Neural cell (in vitro differentiated cells): ENCODE results near the gene ZNF521. TPM values are rescaled to one million over a fixed set of nuclear protein-coding genes. Genes with fewer than 3 reads are reported as not detected.

Experiments
- H2AFZ ChIP-seq: fragments of 200-600, 300-800 bp; sonication (generic), shearing (Covaris generic); 2 replicates; pipeline ENCODE4 v1.6.0; 2014; ENCODE audit warnings: low read depth, mild to moderate bottlenecking, antibody characterized with exemption, low read length, moderate library complexity
- H3F3A ChIP-seq: fragments of 200-600 bp; shearing (Covaris generic); 2 replicates; pipeline ENCODE4 v1.6.1; 2016; ENCODE audit warnings: mild to moderate bottlenecking, moderate library complexity, mixed read lengths, antibody characterized with exemption, low read length; ENCODE audit not compliant: insufficient read depth, poor library complexity, severe bottlenecking
- H3K27ac ChIP-seq: fragments of 200-600, 300-800 bp; sonication (generic), shearing (Covaris generic); 2 replicates; pipeline ENCODE4 v1.5.1; 2014; ENCODE audit warnings: mild to moderate bottlenecking, low read length, moderate library complexity
- H3K27me3 ChIP-seq: fragments of 300-800, 200-600 bp; sonication (generic), shearing (Covaris generic); 2 replicates; pipeline ENCODE4 v1.6.0; 2014; ENCODE audit warnings: mild to moderate bottlenecking, low read depth, low read length, moderate library complexity; ENCODE audit not compliant: insufficient read depth
- H3K36me3 ChIP-seq: fragments of 300-800, 200-600 bp; sonication (generic), shearing (Covaris generic); 2 replicates; pipeline ENCODE4 v1.5.1; 2014; ENCODE audit warnings: mild to moderate bottlenecking, antibody characterized with exemption, low read length, moderate library complexity; ENCODE audit not compliant: insufficient read depth
- H3K4me2 ChIP-seq: fragments of 300-800, 200-600 bp; sonication (generic), shearing (Covaris generic); 2 replicates; pipeline ENCODE4 v1.6.0; 2014; ENCODE audit warnings: mild to moderate bottlenecking, low read length
- H3K4me3 ChIP-seq: fragments of 300-800, 200-600 bp; sonication (generic), shearing (Covaris generic); 2 replicates; pipeline ENCODE4 v1.5.1; 2014; ENCODE audit warnings: mild to moderate bottlenecking, low read length, moderate library complexity
- H3K79me2 ChIP-seq: fragments of 200-600 bp; shearing (Covaris generic); replicated peaks from 2 replicates; pipeline ENCODE4 v1.6.0; 2014; ENCODE audit warnings: mild to moderate bottlenecking, low read length, moderate library complexity; ENCODE audit not compliant: insufficient read depth
- H3K9ac ChIP-seq: fragments of 300-800, 200-600 bp; sonication (generic), shearing (Covaris generic); 2 replicates; pipeline ENCODE4 v1.6.1; 2016; ENCODE audit warnings: mild to moderate bottlenecking, low read length, mixed read lengths
- H3K9me2 ChIP-seq: fragments of 200-600 bp; shearing (Covaris generic); 2 replicates; pipeline ENCODE4 v1.6.1; 2016; ENCODE audit warnings: mild to moderate bottlenecking, low read length, mixed read lengths; ENCODE audit not compliant: insufficient read depth
- H3K9me3 ChIP-seq: fragments of 200-600, 300-800 bp; sonication (generic), shearing (Covaris generic); 2 replicates; pipeline ENCODE4 v1.6.1; 2016; ENCODE audit warnings: mild to moderate bottlenecking, mixed run types, low read length, moderate library complexity, mixed read lengths
- H4K20me1 ChIP-seq: fragments of 200-600 bp; shearing (Covaris generic); 2 replicates; pipeline ENCODE4 v1.6.1; 2016; ENCODE audit warnings: mild to moderate bottlenecking, mixed run types; ENCODE audit not compliant: insufficient read depth
- CTCF ChIP-seq: fragments of 450-650 bp; IDR thresholded peaks from 2 replicates; pipeline ENCODE4 v1.5.1; 2014; ENCODE audit warnings: antibody characterized with exemption, mild to moderate bottlenecking, moderate library complexity; ENCODE audit not compliant: poor library complexity, severe bottlenecking
- EP300 ChIP-seq: fragments of 450-650 bp; conservative IDR thresholded peaks from 2 replicates; pipeline ENCODE4 v1.6.1; 2014; ENCODE audit warnings: antibody characterized with exemption, mild to moderate bottlenecking, moderate library complexity; ENCODE audit not compliant: poor library complexity, severe bottlenecking
- EZH2 ChIP-seq: fragments of 200-600, 300-800 bp; shearing (Covaris generic), sonication (generic); IDR thresholded peaks from 2 replicates; pipeline ENCODE4 v1.6.1; 2014; ENCODE audit warnings: antibody characterized with exemption, low read length, borderline replicate concordance, mild to moderate bottlenecking; ENCODE audit not compliant: insufficient read depth, poor library complexity, severe bottlenecking
- MXI1 ChIP-seq: fragments of 450-650 bp; conservative IDR thresholded peaks from 2 replicates; pipeline ENCODE4 v1.6.1; 2014; ENCODE audit warnings: antibody characterized with exemption, mild to moderate bottlenecking; ENCODE audit not compliant: poor library complexity, severe bottlenecking
- POLR2AphosphoS5 ChIP-seq: IDR thresholded peaks from 2 replicates; pipeline ENCODE4 v1.6.1; 2012
- RAD21 ChIP-seq: fragments of 450-650 bp; conservative IDR thresholded peaks from 2 replicates; pipeline ENCODE4 v1.6.1; 2014; ENCODE audit warnings: antibody characterized with exemption, mild to moderate bottlenecking, moderate library complexity
- REST ChIP-seq: IDR thresholded peaks from 2 replicates; pipeline ENCODE4 v1.6.1; 2012; ENCODE audit warnings: borderline replicate concordance
- SMC3 ChIP-seq: fragments of 450-650 bp; conservative IDR thresholded peaks from 2 replicates; pipeline ENCODE4 v1.6.1; 2014; ENCODE audit warnings: antibody characterized with exemption, mild to moderate bottlenecking, moderate library complexity; ENCODE audit not compliant: poor library complexity
- TAF1 ChIP-seq: IDR thresholded peaks from 2 replicates; pipeline ENCODE4 v1.6.1; 2012; ENCODE audit warnings: low read depth
- polyA plus RNA-seq: library from polyadenylated mRNA; depleted of rRNA; stranded (reverse); fragments of >200 nt; gene quantifications from 2 replicates; pipeline ENCODE4 v1.2.3, GENCODE V29; 2014

ZNF521 gene
- polyA plus RNA-seq, 1 donor from 2014 or later, result 101 TPM

GRCh38 chr18:25329783-25330182 lies 22.2 kb downstream of the ZNF521 start:
- Histone ChIP-seq H3K4me3 (no peak overlapping the region), H3K36me3 (no peaks in the 10 kb centered on the region), H3K9me3 (no peaks in the 10 kb centered on the region), H3K79me2 (peaks cover 93% of the 10 kb centered on the region), H3K27ac (no peak overlapping the region), H3K27me3 (no peaks in the 10 kb centered on the region), H3F3A (no peaks in the 10 kb centered on the region), H3K9ac (no peak overlapping the region), H3K4me2 (no peak overlapping the region), H2AFZ (no peak overlapping the region), H4K20me1 (no peaks in the 10 kb centered on the region), H3K9me2 (no peaks in the 10 kb centered on the region)
- no peak for TF ChIP-seq TAF1
- no peak for TF ChIP-seq EZH2

- no peak overlapping the region for H3K4me2 ChIP-seq
- no peaks in the 10 kb centered on the region for H3K9me3 ChIP-seq
- no peaks in the 10 kb centered on the region for H4K20me1 ChIP-seq
Measured at GRCh38 chr18:25327584-25327983, 24.4 kb downstream of the ZNF521 start.

GRCh38 chr18:25326361-25326952 lies 25.5 kb downstream of the ZNF521 start:
- Histone ChIP-seq H3F3A (no peaks in the 10 kb centered on the region), H3K79me2 (peaks cover 86% of the 10 kb centered on the region), H3K4me2 (no peak overlapping the region), H3K9ac (no peak overlapping the region), H3K27ac (no peak overlapping the region), H3K4me3 (no peak overlapping the region), H4K20me1 (no peaks in the 10 kb centered on the region), H3K27me3 (no peaks in the 10 kb centered on the region), H3K36me3 (peaks cover 3% of the 10 kb centered on the region), H3K9me2 (no peaks in the 10 kb centered on the region), H3K9me3 (no peaks in the 10 kb centered on the region), H2AFZ (no peak overlapping the region)
- no peak for TF ChIP-seq REST
- no peak for TF ChIP-seq EP300
- no peak for TF ChIP-seq TAF1
- TF ChIP-seq MXI1, result no peak
- no peak for TF ChIP-seq POLR2AphosphoS5
- TF ChIP-seq RAD21, result no peak
- no peak for TF ChIP-seq EZH2
- TF ChIP-seq CTCF, result no peak
- no peak for TF ChIP-seq SMC3

More at GRCh38 chr18:25327584-25327983, 24.4 kb downstream of the ZNF521 start:
- TF ChIP-seq RAD21 (no peak), MXI1 (no peak), SMC3 (no peak)
- Histone ChIP-seq H3K9ac (no peak overlapping the region), H2AFZ (no peak overlapping the region), H3F3A (no peaks in the 10 kb centered on the region), H3K9me2 (no peaks in the 10 kb centered on the region), H3K27ac (no peak overlapping the region), H3K79me2 (peaks cover 92% of the 10 kb centered on the region), H3K36me3 (no peaks in the 10 kb centered on the region), H3K27me3 (no peaks in the 10 kb centered on the region), H3K4me3 (no peak overlapping the region)
